ENCODE measurements around the gene MED29. TPM values are rescaled to one million over a fixed set of nuclear protein-coding genes. Genes with fewer than 3 reads are reported as not detected.

MED29 gene
- total RNA-seq, 1 donor = 22.0 TPM

DNA sequence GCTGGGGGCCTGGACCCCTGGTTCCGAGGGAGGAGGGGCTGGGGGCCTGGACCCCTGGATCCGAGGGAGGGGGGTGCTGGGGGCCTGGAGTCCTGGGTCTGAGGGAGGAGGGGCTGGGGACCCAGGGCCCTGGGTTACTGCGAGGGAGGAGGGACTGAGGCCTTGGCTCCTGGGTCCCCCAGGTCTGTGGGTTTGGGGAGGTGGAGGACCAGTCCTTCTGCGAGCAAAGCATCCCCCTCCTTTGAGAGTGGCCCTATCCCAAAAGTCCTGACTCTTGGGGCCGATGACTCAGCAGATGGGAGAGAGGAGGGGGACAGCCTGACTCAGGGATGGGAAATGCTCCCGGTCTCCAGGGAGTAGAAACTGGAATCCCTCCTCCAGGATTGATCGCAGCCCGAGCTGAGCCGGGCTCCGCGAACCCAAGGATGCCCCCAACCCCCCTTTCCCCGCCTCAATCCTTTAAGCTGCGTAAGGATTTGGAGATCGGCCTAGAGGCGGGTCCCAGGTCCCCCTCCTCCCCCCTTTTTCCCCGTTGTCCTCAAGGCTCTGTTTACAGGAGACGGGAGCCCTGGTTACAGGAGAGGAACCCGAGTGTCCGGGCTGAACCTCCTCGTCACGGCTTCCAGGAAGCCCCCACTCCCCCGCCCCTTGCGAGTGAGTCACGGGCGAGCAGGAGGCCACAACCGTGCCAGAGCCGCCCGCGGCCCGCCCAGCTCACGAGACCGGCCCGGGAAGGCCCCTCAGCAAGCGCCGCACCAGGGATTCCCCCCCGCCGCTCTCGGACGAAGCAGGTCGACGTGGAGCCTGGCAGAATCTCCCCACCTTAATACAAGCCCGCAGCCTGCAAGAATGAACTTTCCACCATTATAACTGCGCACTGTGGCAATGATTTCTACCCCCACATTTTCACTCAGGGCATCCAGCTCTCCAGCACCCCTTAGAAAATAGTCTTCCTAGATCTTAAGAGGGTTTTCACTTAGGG, 12.4 kb downstream of the MED29 start:
- H3K4me3 ChIP-seq (ENCODE audit: low read depth, low read length) = peak overlapping the region; percentile 44
- DNase-seq (ENCODE audit: low read depth) = peak; percentile 100
- TF ChIP-seq, protein P1, sequence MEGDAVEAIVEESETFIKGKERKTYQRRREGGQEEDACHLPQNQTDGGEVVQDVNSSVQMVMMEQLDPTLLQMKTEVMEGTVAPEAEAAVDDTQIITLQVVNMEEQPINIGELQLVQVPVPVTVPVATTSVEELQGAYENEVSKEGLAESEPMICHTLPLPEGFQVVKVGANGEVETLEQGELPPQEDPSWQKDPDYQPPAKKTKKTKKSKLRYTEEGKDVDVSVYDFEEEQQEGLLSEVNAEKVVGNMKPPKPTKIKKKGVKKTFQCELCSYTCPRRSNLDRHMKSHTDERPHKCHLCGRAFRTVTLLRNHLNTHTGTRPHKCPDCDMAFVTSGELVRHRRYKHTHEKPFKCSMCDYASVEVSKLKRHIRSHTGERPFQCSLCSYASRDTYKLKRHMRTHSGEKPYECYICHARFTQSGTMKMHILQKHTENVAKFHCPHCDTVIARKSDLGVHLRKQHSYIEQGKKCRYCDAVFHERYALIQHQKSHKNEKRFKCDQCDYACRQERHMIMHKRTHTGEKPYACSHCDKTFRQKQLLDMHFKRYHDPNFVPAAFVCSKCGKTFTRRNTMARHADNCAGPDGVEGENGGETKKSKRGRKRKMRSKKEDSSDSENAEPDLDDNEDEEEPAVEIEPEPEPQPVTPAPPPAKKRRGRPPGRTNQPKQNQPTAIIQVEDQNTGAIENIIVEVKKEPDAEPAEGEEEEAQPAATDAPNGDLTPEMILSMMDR (IDR thresholded peaks at IDR 0.05; ENCODE audit: insufficient read depth, low read depth, low read length) = no peak

DNA sequence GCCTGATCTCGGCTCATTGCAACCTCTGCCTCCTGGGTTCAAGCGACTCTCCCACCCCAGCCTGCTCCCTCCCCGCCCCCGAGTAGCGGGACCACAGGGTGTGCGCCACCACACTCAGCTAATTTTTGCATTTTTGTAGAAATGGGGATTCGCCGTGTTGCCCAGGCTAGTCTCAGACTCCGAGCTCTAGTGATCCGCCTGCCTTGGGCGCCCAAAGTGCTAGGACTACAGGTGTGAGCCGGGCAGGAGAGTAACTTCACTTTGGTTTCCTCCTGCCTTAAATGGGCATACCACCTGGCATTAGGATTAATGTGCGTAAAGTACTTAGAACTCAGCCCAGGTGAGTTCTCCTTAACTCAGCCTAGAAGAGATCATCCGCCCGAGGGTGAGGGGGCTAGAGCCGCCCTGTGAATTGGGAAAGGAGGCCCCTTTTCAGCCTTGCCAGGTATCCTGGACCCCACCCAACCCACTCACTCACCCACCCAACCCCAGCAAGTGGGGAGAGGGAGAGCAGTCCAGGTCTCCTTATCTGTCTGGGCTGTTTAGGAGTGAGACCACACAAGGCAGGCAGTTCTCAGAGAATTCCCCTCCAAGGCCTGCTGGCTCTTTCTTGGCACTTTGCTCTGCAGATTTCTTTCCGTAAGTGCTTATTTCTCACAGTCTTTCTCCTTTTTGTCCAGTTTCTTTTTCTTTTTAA, 14.2 kb downstream of the MED29 start:
- TF ChIP-seq, protein P1 (IDR thresholded peaks at IDR 0.05; ENCODE audit: insufficient read depth, low read depth, low read length) = no peak
- no peak for DNase-seq (ENCODE audit: low read depth)
- no peak overlapping the region for H3K4me3 ChIP-seq (ENCODE audit: low read depth, low read length)

DNA sequence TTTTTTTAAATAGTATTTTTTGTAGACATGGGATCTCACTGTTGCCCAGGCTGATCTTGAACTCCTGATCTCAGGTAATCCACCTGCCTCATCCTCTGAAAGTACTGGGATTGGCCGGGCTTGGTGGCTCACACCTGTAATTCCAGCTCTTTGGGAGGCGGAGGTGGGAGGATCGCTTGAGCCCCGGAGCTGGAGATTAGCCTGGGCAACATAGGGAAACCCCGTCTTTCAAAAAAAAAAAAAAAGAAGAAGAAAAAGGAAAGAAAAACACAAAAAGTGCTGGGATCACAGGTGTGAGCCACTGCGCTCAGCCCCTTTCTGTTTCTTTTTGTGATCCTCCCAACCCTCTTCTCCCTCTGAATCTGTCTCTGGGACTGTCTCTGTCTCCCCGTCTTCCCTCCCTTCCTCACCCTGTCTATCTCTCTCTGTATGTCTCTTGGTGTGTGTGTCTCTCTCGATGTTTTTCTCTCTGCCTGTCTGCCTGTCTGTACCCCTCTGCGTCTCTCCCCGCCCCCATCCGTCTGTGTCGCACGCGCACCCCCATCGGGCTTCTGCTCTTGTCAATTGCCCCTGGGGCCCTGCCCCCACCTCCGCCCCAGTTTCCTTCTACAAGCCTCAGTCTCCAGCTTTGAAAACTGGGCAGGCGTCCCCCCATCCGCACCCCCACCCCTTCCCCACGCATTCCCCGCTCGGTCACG, 14.9 kb downstream of the MED29 start:
- no peak for DNase-seq (ENCODE audit: low read depth)
- TF ChIP-seq, protein P1 (IDR thresholded peaks at IDR 0.05; ENCODE audit: insufficient read depth, low read depth, low read length) = no peak
- peak overlapping the region; percentile 88 for H3K4me3 ChIP-seq (ENCODE audit: low read depth, low read length)

DNA sequence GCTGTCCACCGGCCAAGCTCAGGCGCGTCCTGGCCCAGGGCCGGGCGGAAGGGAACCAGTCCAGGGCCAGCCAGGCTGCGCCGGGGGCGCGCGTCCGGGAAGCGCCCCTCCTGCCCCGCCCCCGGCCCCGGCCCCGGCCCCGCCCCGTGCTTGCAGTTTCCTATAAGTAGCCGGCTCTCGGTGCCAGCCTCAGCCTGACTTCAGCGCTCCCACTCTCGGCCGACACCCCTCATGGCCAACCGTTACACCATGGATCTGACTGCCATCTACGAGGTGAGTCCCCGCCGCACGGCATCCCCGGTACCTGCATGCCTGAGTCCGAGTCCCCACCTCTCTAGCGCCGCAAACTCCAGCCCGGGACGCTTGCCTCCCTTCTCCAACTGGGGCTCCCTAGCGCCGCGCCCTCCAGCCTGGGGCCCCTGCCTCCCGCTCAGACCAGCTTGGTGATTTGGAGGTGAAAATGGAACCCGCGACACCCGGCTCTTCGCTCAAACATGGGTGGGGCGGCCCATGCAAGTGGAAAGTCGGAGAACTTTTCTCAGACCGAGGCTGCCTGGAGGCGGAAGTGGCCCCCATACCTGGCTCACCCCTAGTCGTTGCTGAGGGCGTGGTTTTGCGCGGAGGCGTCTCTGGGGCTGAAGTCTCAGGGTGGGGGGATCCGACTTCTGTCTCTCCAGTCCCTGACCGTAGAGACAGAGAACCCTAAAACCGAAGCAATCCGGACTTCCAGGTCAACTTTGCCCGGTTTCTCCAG, 15.7 kb downstream of the MED29 start, which contains the start of gene ZFP36:
Gene ZFP36 (plus strand): TSS at position 192 of the 754 bp plus-strand sequence. CDS start 58 bp downstream, at position 250.
- peak; percentile 90 for DNase-seq (ENCODE audit: low read depth)
- TF ChIP-seq, protein P1 (IDR thresholded peaks at IDR 0.05; ENCODE audit: insufficient read depth, low read depth, low read length) = no peak
- peak within 1 kb of the TSS; percentile 88 for H3K4me3 ChIP-seq (ENCODE audit: low read depth, low read length)

DNA sequence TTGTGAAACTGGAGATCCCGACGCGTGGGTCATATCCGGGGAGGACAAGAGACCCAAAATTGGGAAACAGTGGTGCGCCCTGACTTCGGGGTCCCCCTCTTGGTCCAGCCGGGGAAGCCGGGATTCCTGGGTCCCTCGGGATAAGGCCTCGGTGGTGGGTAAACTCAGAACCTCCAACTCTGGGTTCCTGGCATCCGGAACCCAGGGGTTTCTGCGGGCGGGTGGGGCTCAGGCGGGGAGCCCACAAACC, 16.2 kb downstream of the MED29 start:
- peak overlapping the region; percentile 88 for H3K4me3 ChIP-seq (ENCODE audit: low read depth, low read length)
- DNase-seq (ENCODE audit: low read depth) = no peak
- TF ChIP-seq, protein P1 (IDR thresholded peaks at IDR 0.05; ENCODE audit: insufficient read depth, low read depth, low read length) = no peak
